DMS79 (cell line): Measurements from ENCODE around the gene PRPF19.
A peak's percentile ranks its signal among the peaks of the same experiment; 100 is the strongest.
"Not testable (repeated sequence)": the region's sequence is repeated elsewhere in the genome, so short reads cannot be mapped to it uniquely, and the experiment has no call there.

Experiments used
- DNase-seq: peaks from one replicate; lab custom pipeline; 2025; lab: John Stamatoyannopoulos, UW

PRPF19 gene

GRCh38 chr11:60923326-60923725 lies 16.9 kb upstream of the PRPF19 start:
- no peak for DNase-seq

- DNase-seq = no peak
These were observed 16.5 kb upstream of the PRPF19 start for GRCh38 chr11:60922906-60923305.

- no peak for DNase-seq
These were observed 15.5 kb upstream of the PRPF19 start for GRCh38 chr11:60921777-60922335.

GRCh38 chr11:60921259-60921658 lies 14.9 kb upstream of the PRPF19 start:
- no peak for DNase-seq

DNA sequence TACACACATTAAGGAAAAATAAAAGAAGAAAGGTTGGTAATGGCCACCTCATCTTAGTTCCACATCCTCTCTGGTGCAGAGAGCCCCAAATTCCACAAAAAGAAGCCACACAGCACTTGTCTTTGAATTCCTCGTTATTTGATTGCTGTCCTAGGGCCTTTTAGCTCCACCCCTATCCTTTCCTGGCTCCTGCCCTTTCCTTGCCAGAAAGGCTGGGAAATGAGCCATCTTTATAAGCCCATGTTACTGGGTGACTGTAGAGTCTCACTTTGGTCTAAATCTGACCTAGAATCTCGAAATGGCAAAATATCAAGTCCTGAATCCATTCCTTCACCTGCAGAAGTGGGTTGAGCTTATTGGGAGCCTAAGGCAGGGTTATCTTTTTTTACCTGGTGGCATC lies 13.6 kb upstream of the PRPF19 start:
- no peak for DNase-seq

DNA sequence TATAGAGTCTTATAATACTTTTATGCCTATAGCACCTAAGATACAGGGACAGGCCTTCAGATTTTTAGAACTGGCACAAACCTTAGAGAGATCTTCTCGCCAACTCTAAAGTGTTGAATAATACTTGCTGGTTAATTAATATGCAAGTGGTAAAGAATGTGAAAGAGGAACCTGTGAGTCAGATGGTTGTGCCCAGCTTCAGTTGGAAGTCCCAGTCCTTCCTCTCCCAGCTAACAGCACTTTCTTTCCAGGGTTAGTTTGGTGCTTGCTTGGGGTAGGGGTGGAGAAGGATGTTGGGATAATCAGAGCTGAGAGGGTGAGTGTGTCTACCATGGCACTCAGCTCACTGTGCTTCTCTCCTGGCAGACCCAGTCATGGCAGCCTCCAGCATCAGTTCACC lies 12.9 kb upstream of the PRPF19 start:
- DNase-seq = no peak

- DNase-seq = no peak
These were observed 12.5 kb upstream of the PRPF19 start for GRCh38 chr11:60918939-60919265.

GRCh38 chr11:60918251-60918938 lies 12.0 kb upstream of the PRPF19 start:
- DNase-seq = no peak

- no peak for DNase-seq
These were observed 10.9 kb upstream of the PRPF19 start for GRCh38 chr11:60917267-60917666.

- DNase-seq = no peak
These were observed 10.4 kb upstream of the PRPF19 start for GRCh38 chr11:60916669-60917206.

- DNase-seq = peak; percentile 67
These were observed 9.0 kb upstream of the PRPF19 start for GRCh38 chr11:60915248-60915914.

DNA sequence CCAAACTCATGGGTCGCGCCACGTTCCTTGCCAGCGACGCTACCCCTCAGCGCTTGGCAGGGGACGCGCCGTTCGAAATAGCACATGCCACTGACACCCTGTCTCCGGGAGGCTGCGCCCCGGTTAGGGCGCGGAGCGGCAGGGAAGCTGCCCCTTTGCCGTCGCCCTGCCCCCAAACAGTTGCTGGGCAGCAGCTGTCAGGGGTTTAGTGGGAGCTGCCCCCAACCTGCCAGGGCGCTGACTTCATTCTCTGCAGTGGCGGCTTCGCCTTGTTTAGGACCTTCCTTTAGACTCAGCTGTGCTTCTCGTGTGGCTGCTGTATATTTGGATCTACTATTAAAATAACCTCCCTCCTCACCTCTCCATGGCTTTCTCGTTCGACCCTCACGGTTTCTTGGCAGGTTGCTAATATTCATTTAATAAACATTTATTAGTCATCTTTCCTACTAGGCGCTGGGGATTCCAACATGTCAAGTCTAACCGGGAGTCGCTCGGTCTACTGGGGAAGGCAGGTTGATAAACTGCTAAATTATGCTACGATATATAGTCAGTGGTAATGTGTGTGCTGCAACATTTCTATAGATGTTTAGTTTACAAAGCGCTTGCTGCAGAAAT lies 8.4 kb upstream of the PRPF19 start:
- DNase-seq = no peak

DNA sequence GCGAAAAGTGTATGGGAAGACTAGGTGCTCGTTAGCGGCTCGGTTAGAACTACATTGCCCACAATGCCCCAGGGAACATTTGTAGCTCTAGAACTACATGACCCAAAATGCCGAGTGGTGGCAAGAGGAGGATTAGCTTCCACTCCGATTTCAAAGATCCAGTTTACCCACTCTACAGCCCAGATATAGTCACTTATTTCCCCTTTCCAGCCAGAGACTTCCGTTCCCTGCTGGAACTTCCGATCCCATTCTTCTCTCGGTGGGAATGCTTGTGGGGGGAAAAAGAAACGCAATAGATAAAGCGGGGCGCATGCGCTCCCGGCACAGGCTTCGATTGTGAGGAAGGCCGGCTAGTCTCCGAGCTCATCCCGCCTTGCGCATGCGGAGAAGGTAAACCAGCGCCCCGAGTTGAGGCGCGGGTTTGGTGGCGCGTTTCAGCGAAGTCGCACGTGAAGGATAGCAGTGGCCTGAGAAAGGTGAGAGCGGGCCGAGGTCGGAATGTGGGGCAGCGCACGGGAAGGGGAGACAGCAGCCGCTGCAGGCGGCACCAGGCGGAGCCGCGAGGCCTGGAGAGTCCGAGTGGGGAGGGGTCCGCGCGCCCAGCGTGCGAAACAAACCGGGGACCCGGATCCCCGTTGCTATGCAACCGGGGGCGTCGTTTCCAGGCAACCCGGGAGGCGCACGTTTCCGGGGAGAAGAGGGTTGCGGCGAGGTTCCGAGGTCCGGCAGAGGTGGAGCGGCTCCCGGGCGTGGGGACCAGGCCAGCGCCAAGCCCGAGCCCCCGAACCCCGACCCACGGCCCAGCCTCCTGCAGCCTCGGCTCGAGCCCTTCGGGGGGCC lies 7.6 kb upstream of the PRPF19 start, which contains the start of gene TMEM109:
Gene TMEM109 (plus strand): TSS at position 366 of the 840 bp plus-strand sequence. CDS start 5,536 bp downstream, outside the sequence.
- peak; percentile 93 for DNase-seq

GRCh38 chr11:60912851-60913528 lies 6.6 kb upstream of the PRPF19 start:
- DNase-seq = no peak

- peak; percentile 53 for DNase-seq
These were observed 6.0 kb upstream of the PRPF19 start for GRCh38 chr11:60912223-60912850.

DNA sequence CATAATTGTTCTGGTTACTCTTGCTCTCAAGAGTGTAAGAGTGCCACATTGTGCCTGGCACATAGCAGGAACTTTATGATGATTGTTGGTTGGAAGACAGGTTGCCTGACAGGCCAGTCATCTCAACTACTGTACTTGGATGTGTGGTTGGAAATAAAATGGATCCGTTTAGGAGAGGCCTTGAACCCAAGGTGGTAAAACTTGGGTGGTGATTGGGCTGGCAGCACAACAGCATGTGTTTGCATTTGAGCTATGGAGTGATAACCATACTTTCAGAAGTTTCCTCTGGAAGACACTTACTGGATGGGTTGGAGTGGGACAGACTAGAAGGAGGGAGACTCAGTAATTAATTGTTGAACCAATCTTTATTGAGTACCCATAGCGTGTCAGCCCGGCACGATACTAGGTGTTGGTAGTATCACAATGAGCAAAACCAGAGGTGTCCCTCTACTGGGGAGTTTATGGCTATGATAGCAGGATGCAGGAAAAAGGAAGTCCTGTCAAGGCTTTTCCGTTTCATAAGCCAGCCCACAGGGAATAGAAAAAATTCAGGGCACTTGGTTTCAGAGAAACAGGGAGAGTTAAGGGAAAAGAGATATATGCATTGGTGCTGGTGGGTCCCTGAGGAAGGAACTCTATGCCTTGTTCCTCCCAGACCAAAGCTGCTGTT lies 4.5 kb upstream of the PRPF19 start:
- DNase-seq = no peak

DNA sequence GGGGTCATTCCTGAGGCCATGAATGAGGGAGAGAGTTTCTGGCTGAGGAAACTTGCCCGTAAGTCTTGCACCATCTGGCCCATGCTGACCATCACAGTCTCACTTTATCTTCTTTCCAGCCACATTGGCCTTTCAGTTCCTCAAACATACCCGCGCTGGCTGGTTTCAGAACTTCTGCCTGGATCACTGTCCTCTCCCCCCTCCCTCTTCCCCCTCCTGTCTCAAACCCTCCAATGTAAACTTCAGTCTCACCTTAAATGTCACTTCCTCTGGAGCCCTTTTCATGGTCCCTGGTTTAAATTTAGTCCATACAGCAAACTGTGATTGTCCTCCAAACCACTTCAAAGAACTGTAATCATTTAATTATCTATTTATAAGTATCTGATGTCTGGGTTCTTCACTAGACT lies 3.9 kb upstream of the PRPF19 start:
- DNase-seq = no peak

- not testable (repeated sequence) for DNase-seq
These were observed 3.4 kb upstream of the PRPF19 start for GRCh38 chr11:60909680-60910280.

GRCh38 chr11:60908803-60909202 lies 2.4 kb upstream of the PRPF19 start:
- DNase-seq = no peak
